ENCODE results near the gene RGMA. TPM values are rescaled to one million over a fixed set of nuclear protein-coding genes. Genes with fewer than 3 reads are reported as not detected.

RGMA gene, protein sequence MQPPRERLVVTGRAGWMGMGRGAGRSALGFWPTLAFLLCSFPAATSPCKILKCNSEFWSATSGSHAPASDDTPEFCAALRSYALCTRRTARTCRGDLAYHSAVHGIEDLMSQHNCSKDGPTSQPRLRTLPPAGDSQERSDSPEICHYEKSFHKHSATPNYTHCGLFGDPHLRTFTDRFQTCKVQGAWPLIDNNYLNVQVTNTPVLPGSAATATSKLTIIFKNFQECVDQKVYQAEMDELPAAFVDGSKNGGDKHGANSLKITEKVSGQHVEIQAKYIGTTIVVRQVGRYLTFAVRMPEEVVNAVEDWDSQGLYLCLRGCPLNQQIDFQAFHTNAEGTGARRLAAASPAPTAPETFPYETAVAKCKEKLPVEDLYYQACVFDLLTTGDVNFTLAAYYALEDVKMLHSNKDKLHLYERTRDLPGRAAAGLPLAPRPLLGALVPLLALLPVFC
- polyA plus RNA-seq (2012; ENCODE audit: low read depth, missing spikeins): not detected

DNA sequence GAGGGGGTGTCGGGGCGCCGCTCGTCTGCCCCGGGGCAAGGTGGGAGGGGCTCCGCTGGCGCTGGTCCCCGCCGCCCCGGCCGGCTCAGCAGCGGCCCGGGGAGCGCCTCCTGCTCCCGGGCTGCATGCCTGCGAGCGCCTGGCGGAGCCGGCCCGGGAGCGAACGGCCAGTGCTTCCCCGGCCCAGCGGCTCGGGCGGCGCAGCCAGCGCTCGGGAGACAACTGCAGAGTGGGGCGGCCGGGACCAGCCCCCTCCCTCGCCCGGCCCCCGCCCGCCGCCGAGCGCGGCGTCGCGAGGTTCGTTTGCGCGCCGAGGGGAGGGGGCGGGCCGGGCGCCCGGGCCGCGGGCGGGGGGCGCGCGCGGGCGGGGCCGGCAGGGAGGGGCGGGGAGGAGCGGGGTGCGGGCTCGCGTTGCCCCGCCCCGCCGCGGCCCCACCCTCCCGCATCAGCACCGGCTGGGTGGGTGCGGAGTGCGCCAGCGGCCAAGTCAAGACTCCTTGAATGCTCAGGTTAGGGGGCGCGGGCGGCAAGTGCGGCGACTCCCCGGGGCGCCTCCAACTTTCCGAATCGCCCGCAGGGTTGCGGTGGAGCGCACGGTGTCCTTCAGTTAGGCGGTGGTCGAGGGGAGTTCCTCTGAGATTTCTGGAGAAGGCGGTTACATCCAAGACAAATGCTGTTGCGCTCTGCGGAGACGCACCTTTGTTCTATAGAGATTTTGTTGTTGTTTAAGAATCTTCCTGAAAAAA, at the start of gene RGMA:
RGMA (minus strand) TSS at position 231 of the 746 bp plus-strand sequence. CDS start 279 bp downstream, outside the sequence.
- FAIRE-seq (no peak), DNase-seq (ENCODE audit: insufficient read length, low spot score) (no peak)
- TF ChIP-seq POLR2A (IDR thresholded peaks at IDR 0.05; ENCODE audit: low read depth, low read length): no peak
- no peak for TF ChIP-seq SPI1 (IDR thresholded peaks at IDR 0.05; ENCODE audit: low read depth, low read length)
- TF ChIP-seq POU2F2 (IDR thresholded peaks at IDR 0.05; ENCODE audit: low read depth, low read length): no peak
- no peak for TF ChIP-seq PAX5 (IDR thresholded peaks at IDR 0.05; ENCODE audit: insufficient read depth, low read length, severe bottlenecking)
- no peak for TF ChIP-seq POLR2AphosphoS5 (IDR thresholded peaks at IDR 0.05; ENCODE audit: low read depth, low read length)
- no peak for TF ChIP-seq TAF1 (IDR thresholded peaks at IDR 0.05; ENCODE audit: low read depth, low read length)

DNA sequence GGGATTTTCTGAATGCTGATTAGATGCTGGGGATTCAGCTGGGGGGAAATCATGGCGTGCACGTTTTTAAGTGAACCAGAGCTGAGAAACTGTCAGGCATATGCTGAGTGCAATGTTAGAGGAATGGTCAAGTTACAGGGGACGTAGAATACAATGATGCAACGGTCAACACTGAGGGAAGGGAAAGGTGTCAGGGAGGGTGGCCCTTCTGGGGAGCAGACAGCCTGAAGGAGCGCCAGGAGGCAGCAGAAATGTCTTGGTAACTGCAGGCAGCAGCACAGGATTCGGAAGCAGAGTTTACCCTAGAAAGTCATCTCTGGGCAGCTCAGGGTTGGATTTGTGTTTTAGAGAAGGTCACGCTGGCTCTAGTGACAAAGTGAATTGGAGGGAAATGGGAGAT, 47.6 kb upstream of the RGMA start:
- TF ChIP-seq PAX5 (IDR thresholded peaks at IDR 0.05; ENCODE audit: insufficient read depth, low read length, severe bottlenecking) (no peak), POLR2AphosphoS5 (IDR thresholded peaks at IDR 0.05; ENCODE audit: low read depth, low read length) (no peak), TAF1 (IDR thresholded peaks at IDR 0.05; ENCODE audit: low read depth, low read length) (no peak), POU2F2 (IDR thresholded peaks at IDR 0.05; ENCODE audit: low read depth, low read length) (no peak), POLR2A (IDR thresholded peaks at IDR 0.05; ENCODE audit: low read depth, low read length) (no peak), SPI1 (IDR thresholded peaks at IDR 0.05; ENCODE audit: low read depth, low read length) (no peak)
- no peak for DNase-seq (ENCODE audit: insufficient read length, low spot score)
- FAIRE-seq: no peak

DNA sequence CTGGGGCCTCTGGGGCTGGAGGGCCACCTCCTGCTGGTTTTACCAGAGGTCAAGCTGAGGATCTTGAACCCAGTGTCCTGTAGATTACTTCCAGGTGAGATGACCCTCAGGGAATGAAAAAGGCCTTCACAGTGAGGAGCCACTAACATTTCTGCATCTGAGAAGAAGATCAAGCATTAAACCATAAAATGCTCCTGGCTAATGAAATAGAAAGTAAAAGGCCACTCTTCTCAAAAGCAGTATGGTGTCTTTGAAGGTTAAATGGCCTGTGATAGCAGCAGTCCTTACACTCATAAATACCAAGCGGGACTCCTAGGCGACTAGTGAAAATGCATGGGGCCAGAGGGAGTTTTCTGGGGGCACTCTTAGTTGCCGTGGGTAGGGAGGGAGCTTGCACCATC, 47.0 kb upstream of the RGMA start:
- TF ChIP-seq POLR2A (IDR thresholded peaks at IDR 0.05; ENCODE audit: low read depth, low read length) (no peak), POU2F2 (IDR thresholded peaks at IDR 0.05; ENCODE audit: low read depth, low read length) (no peak), TAF1 (IDR thresholded peaks at IDR 0.05; ENCODE audit: low read depth, low read length) (no peak), PAX5 (IDR thresholded peaks at IDR 0.05; ENCODE audit: insufficient read depth, low read length, severe bottlenecking) (no peak), SPI1 (IDR thresholded peaks at IDR 0.05; ENCODE audit: low read depth, low read length) (no peak), POLR2AphosphoS5 (IDR thresholded peaks at IDR 0.05; ENCODE audit: low read depth, low read length) (no peak)
- no peak for DNase-seq (ENCODE audit: insufficient read length, low spot score)
- no peak for FAIRE-seq

DNA sequence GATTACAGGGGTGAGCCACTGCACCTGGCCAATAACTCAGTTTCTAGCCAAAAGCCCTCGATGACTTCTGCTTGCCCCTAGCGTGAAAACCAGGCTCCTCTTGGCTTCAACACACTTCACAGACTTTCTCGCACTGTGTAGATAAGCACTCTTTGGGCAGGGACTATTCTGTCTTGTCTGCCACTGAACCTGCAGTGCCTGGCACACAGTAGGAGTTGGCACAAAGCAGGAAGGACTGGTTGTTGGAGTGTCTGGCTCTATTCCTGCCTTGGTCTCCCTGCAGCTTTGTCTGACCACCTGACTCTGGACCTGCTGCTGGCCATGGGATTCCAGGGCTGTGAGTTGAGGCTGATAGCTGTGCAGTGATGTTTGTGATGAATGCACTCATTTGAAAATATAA, 46.4 kb upstream of the RGMA start:
- FAIRE-seq: no peak
- TF ChIP-seq PAX5 (IDR thresholded peaks at IDR 0.05; ENCODE audit: insufficient read depth, low read length, severe bottlenecking) (no peak), POLR2A (IDR thresholded peaks at IDR 0.05; ENCODE audit: low read depth, low read length) (no peak), SPI1 (IDR thresholded peaks at IDR 0.05; ENCODE audit: low read depth, low read length) (no peak)
- no peak for DNase-seq (ENCODE audit: insufficient read length, low spot score)

DNA sequence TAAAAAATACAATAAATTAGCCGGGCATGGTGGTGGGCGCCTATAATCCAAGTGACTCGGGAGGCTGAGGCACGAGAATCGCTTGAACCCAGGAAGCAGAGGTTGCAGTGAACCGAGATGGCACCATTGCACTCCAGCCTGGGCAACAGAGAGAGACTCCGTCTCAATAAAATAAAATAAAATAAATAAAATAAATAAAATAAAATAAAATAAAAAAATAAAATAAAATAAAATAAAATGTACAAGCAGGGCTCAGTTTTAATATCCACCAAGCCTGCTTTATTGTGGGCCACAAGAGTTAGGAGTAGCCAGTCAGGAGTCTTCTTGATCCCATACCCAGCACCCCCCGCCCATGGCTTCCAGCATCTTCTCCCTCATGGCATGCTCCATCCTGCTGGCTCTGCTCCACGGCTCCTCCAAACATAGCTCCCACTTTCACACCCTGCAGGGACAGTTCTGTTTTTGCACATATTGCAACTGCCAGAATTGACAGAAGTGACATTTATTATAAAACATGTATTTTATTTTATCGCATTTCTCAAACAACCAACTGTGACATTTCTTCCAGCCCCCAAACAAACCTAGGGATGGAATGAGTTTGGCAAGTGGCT, 42.6 kb upstream of the RGMA start:
- no peak for TF ChIP-seq POLR2AphosphoS5 (IDR thresholded peaks at IDR 0.05; ENCODE audit: low read depth, low read length)
- no peak for TF ChIP-seq POU2F2 (IDR thresholded peaks at IDR 0.05; ENCODE audit: low read depth, low read length)
- TF ChIP-seq POLR2A (IDR thresholded peaks at IDR 0.05; ENCODE audit: low read depth, low read length): no peak
- no peak for TF ChIP-seq PAX5 (IDR thresholded peaks at IDR 0.05; ENCODE audit: insufficient read depth, low read length, severe bottlenecking)
- no peak for TF ChIP-seq SPI1 (IDR thresholded peaks at IDR 0.05; ENCODE audit: low read depth, low read length)
- no peak for TF ChIP-seq TAF1 (IDR thresholded peaks at IDR 0.05; ENCODE audit: low read depth, low read length)
- DNase-seq (ENCODE audit: insufficient read length, low spot score): no peak
- no peak for FAIRE-seq

DNA sequence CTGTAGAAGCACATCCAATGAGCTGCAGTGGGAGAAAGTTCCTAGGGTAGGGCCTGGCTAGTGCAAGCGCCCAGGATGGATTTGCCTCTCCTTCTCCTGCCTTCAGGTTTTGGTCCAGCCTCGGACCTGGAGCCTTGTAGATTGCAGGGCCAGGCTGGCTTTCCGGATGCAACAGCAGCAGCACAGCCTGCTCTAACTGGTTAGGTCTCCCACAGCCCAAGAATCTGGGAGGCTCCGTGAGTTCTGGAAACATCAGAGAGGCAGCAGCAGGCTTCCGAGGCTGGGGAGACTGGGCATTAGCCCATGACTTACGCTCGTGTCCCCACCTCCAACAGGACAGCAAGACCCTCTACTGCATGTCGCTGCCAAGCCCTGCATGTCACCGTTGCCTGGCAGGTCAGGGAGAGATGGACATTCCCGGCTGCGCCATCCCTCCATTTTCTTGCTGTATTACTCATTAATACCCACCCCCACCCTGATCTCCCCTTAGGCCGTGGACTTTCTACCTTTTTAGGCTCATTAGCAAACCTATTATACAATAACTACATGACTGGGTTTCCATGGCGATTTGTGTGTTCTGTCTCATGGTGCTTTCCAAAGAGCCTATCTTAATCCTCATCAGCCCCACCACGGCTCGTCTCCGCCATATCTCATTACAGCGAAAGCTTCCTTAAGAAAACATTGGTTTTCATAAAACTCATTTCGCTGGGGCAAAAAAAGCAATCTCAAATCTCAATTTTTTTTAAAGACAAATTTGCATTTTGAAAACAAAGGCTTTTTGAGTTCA, 40.9 kb upstream of the RGMA start:
- TF ChIP-seq PAX5 (IDR thresholded peaks at IDR 0.05; ENCODE audit: insufficient read depth, low read length, severe bottlenecking): no peak
- no peak for TF ChIP-seq POLR2AphosphoS5 (IDR thresholded peaks at IDR 0.05; ENCODE audit: low read depth, low read length)
- no peak for TF ChIP-seq TAF1 (IDR thresholded peaks at IDR 0.05; ENCODE audit: low read depth, low read length)
- no peak for TF ChIP-seq POU2F2 (IDR thresholded peaks at IDR 0.05; ENCODE audit: low read depth, low read length)
- no peak for TF ChIP-seq POLR2A (IDR thresholded peaks at IDR 0.05; ENCODE audit: low read depth, low read length)
- TF ChIP-seq SPI1 (IDR thresholded peaks at IDR 0.05; ENCODE audit: low read depth, low read length): no peak
- FAIRE-seq (no peak), DNase-seq (ENCODE audit: insufficient read length, low spot score) (no peak)

DNA sequence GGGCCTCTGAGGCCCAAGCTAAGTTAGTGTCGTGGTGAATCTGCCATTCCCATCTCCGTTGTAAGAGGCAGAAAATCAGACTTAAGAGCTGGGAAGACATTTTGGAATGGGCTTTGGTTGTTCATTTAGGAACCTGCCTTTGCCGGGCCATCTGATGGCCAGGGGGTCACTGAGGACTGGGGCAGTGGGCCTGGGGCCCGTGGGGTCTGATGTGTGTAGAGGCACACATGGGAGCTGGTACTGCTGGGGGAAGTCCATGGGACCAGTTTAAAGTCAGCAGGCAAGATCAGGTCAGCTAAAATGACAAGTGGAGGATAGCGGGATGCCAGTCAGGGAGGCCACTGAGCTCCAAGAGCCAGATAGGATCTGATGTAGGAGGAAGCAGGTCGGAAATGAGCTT, 38.3 kb upstream of the RGMA start:
- TF ChIP-seq PAX5 (IDR thresholded peaks at IDR 0.05; ENCODE audit: insufficient read depth, low read length, severe bottlenecking) (no peak), POLR2AphosphoS5 (IDR thresholded peaks at IDR 0.05; ENCODE audit: low read depth, low read length) (no peak), POLR2A (IDR thresholded peaks at IDR 0.05; ENCODE audit: low read depth, low read length) (no peak), TAF1 (IDR thresholded peaks at IDR 0.05; ENCODE audit: low read depth, low read length) (no peak), POU2F2 (IDR thresholded peaks at IDR 0.05; ENCODE audit: low read depth, low read length) (no peak), SPI1 (IDR thresholded peaks at IDR 0.05; ENCODE audit: low read depth, low read length) (no peak)
- FAIRE-seq (no peak), DNase-seq (ENCODE audit: insufficient read length, low spot score) (no peak)

DNA sequence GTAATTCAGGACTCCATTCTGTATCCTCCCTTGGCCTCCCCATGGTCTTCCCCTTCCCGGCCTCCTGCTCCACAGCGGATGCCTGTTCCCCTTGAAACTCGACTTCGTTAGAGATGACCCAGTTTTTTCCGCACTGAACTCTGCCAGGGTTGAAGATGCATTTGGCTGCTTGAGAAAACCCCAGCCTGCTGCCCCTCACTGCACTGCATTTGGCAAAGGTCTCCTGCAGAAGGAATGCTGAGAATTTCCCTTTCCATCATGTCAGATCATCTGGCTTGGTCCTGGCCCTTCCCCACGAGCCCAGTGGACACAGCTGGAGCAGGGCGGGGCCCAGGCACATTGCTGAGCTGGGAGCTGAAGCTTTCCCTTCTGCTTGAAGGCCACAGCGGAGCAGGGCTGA, 37.6 kb upstream of the RGMA start:
- no peak for TF ChIP-seq PAX5 (IDR thresholded peaks at IDR 0.05; ENCODE audit: insufficient read depth, low read length, severe bottlenecking)
- no peak for TF ChIP-seq POLR2A (IDR thresholded peaks at IDR 0.05; ENCODE audit: low read depth, low read length)
- no peak for TF ChIP-seq POU2F2 (IDR thresholded peaks at IDR 0.05; ENCODE audit: low read depth, low read length)
- TF ChIP-seq TAF1 (IDR thresholded peaks at IDR 0.05; ENCODE audit: low read depth, low read length): no peak
- no peak for TF ChIP-seq SPI1 (IDR thresholded peaks at IDR 0.05; ENCODE audit: low read depth, low read length)
- TF ChIP-seq POLR2AphosphoS5 (IDR thresholded peaks at IDR 0.05; ENCODE audit: low read depth, low read length): no peak
- no peak for FAIRE-seq

More for the DNA sequence above, 37.6 kb upstream of the RGMA start:
- no peak for DNase-seq (ENCODE audit: insufficient read length, low spot score)

All from GM12891 (cell line).